ENCODE data around the gene KPNA3. TPM values are rescaled to one million over a fixed set of nuclear protein-coding genes. Genes with fewer than 3 reads are reported as not detected.
"Not testable (repeated sequence)": the region's sequence is repeated elsewhere in the genome, so short reads cannot be mapped to it uniquely, and the experiment has no call there.

The KPNA3 gene
- total RNA-seq, 1 donor from 2014 or later = 56.3 TPM

DNA sequence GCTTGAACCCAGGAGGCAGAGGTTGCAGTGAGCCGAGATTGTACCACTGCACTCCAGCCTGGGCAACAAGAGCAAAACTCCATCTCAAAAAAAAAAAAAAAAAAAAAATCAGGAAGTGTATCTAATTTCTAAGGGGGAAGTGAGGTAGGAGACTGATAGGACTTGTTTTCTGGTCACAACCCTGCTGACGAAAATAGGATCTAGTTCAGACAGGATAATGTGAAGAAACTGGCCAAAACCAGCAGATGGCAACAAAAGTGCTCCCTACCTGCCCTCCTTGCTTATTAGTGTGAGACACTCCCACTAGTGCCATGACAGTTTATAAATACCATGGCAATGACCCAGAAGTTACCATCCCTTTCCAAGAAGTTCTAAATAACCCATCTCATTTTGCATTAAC lies 36.0 kb upstream of the KPNA3 start:
- H3K27ac Mint-ChIP-seq = no peak overlapping the region
- peaks cover 2% of the 10 kb centered on the region for H3K4me1 Mint-ChIP-seq (ENCODE audit: low read depth)
- H3K36me3 Mint-ChIP-seq (ENCODE audit: insufficient read depth) = no peaks in the 10 kb centered on the region
- H3K27me3 Mint-ChIP-seq = peaks cover 6% of the 10 kb centered on the region
- H3K4me3 Mint-ChIP-seq (ENCODE audit: low read depth) = no peak overlapping the region
- no peak for DNase-seq (ENCODE audit: low spot score, unreplicated experiment)
- TF ChIP-seq, protein P1, sequence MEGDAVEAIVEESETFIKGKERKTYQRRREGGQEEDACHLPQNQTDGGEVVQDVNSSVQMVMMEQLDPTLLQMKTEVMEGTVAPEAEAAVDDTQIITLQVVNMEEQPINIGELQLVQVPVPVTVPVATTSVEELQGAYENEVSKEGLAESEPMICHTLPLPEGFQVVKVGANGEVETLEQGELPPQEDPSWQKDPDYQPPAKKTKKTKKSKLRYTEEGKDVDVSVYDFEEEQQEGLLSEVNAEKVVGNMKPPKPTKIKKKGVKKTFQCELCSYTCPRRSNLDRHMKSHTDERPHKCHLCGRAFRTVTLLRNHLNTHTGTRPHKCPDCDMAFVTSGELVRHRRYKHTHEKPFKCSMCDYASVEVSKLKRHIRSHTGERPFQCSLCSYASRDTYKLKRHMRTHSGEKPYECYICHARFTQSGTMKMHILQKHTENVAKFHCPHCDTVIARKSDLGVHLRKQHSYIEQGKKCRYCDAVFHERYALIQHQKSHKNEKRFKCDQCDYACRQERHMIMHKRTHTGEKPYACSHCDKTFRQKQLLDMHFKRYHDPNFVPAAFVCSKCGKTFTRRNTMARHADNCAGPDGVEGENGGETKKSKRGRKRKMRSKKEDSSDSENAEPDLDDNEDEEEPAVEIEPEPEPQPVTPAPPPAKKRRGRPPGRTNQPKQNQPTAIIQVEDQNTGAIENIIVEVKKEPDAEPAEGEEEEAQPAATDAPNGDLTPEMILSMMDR (IDR thresholded peaks at IDR 0.05; ENCODE audit: unreplicated experiment) = no peak
- peaks cover 5% of the 10 kb centered on the region for H3K9me3 Mint-ChIP-seq (ENCODE audit: low read depth)

DNA sequence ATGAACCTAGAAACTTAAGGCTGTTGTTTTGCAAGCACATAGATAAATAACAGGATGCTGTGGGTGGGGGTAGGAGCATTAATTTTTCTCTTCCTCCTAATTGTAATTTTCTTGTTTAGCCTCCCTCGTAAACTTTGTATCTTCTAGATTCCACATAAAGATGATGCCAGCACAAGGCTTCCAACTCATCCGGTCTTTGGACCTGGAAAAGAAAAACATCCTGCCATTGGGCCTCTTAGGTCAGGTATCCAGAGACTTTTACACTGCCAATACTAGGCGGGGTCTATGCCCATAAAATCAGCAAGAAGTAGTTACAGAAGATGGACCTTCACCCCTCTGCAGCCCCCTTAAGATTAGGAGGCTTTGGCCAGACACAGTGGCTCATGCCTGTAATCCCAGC lies 35.4 kb upstream of the KPNA3 start:
- peaks cover 5% of the 10 kb centered on the region for H3K9me3 Mint-ChIP-seq (ENCODE audit: low read depth)
- TF ChIP-seq, protein P1 (IDR thresholded peaks at IDR 0.05; ENCODE audit: unreplicated experiment) = no peak
- no peaks in the 10 kb centered on the region for H3K36me3 Mint-ChIP-seq (ENCODE audit: insufficient read depth)
- peaks cover 6% of the 10 kb centered on the region for H3K27me3 Mint-ChIP-seq
- no peak overlapping the region for H3K27ac Mint-ChIP-seq
- no peak overlapping the region for H3K4me3 Mint-ChIP-seq (ENCODE audit: low read depth)
- DNase-seq (ENCODE audit: low spot score, unreplicated experiment) = no peak
- H3K4me1 Mint-ChIP-seq (ENCODE audit: low read depth) = no peaks in the 10 kb centered on the region

DNA sequence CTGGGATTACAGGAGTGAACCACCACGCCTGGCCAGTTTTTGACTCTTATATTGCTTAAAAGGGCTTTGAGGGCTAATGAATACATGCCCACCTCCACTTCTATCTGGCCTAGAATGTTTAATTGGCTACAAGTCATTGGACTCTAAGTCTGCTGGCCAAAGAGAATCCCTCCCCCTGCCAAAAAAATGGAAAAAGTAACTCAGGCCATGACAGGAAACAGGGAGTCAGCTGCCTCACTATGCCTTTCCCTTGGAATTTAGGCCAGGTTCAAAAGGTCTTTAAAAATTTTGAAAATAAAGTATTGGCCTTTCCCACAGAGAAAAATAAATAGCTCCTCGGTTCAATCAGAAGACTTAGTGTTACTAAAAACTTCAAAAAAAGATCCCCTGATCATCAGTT lies 34.9 kb upstream of the KPNA3 start:
- Mint-ChIP-seq H3K4me1 (ENCODE audit: low read depth) (no peaks in the 10 kb centered on the region), H3K27ac (no peak overlapping the region), H3K4me3 (ENCODE audit: low read depth) (no peak overlapping the region), H3K9me3 (ENCODE audit: low read depth) (peaks cover 5% of the 10 kb centered on the region), H3K36me3 (ENCODE audit: insufficient read depth) (no peaks in the 10 kb centered on the region), H3K27me3 (peaks cover 6% of the 10 kb centered on the region)
- TF ChIP-seq, protein P1 (IDR thresholded peaks at IDR 0.05; ENCODE audit: unreplicated experiment) = no peak
- DNase-seq (ENCODE audit: low spot score, unreplicated experiment) = no peak

DNA sequence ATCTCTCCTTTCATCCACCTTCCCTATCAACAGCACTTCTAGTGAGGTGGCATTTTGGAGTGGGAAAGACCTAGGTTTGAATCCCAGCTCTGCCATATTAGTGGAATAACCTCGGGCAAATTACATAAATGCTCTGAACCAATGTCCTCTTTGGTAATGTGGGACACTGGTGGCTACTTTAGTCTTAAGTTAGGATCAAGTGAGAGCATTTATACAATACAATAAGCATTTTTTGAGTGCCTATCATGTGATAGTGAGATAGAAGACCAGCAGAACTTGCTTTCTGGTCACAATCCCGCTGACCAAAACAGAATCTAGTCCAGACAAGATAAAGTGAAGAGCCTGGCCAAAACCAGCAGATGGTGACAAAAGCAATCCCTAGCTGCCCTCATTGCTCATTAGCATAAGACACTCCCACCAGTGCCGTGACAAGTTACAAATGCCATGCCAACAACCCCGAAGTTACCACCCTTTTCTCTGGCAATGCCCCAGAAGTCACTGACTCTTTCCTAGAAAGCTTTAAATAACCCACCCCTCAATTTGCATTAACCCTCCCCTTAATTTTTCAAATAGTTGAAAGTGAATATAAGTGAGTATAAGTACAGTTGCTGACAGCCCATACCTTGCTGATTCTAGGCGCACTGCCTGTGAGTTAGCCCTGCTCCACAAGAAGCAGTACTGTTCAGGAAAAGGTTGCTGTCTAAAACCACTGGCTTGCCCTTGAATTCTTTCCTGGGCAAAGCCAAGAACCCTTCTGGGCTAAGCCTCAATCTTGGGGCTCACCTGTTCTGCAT lies 28.9 kb upstream of the KPNA3 start:
- no peak overlapping the region for H3K27ac Mint-ChIP-seq
- peaks cover 9% of the 10 kb centered on the region for H3K4me1 Mint-ChIP-seq (ENCODE audit: low read depth)
- TF ChIP-seq, protein P1 (IDR thresholded peaks at IDR 0.05; ENCODE audit: unreplicated experiment) = no peak
- H3K9me3 Mint-ChIP-seq (ENCODE audit: low read depth) = peaks cover 6% of the 10 kb centered on the region
- no peaks in the 10 kb centered on the region for H3K27me3 Mint-ChIP-seq
- H3K36me3 Mint-ChIP-seq (ENCODE audit: insufficient read depth) = no peaks in the 10 kb centered on the region
- DNase-seq (ENCODE audit: low spot score, unreplicated experiment) = no peak
- no peak overlapping the region for H3K4me3 Mint-ChIP-seq (ENCODE audit: low read depth)

DNA sequence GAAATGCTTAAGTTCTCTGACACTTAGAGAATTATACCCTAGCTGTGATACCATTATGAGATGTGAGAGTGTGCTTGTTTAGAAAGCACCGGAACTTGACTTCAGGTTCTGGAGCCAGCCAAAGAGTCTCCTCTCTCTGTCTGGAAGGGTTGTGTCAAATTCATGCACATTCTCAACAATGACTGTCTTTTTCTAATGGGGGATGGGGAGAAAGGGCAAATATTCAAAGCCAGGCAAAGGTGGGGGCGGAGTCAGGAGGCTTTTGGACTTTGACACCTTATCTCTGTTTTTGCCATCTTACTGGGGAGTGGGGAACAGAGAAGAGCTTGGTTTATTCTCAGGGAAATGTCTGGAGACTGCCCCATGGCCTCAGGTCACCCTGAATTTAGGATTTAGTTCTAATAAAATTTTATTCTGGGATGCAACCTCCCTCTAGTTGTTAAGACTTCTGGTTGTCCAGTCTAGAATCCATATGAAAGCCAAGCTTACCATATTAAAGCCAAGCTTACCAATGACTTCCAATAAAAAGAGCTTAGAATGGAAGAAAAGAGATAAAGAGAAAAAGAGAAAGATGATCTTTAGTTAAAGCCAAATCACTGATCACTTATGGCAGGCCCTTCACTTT lies 28.2 kb upstream of the KPNA3 start:
- H3K4me3 Mint-ChIP-seq (ENCODE audit: low read depth) = no peak overlapping the region
- H3K4me1 Mint-ChIP-seq (ENCODE audit: low read depth) = peaks cover 9% of the 10 kb centered on the region
- no peak overlapping the region for H3K27ac Mint-ChIP-seq
- no peaks in the 10 kb centered on the region for H3K36me3 Mint-ChIP-seq (ENCODE audit: insufficient read depth)
- H3K27me3 Mint-ChIP-seq = no peaks in the 10 kb centered on the region
- H3K9me3 Mint-ChIP-seq (ENCODE audit: low read depth) = peaks cover 6% of the 10 kb centered on the region
- DNase-seq (ENCODE audit: low spot score, unreplicated experiment) = no peak
- TF ChIP-seq, protein P1 (IDR thresholded peaks at IDR 0.05; ENCODE audit: unreplicated experiment) = no peak

DNA sequence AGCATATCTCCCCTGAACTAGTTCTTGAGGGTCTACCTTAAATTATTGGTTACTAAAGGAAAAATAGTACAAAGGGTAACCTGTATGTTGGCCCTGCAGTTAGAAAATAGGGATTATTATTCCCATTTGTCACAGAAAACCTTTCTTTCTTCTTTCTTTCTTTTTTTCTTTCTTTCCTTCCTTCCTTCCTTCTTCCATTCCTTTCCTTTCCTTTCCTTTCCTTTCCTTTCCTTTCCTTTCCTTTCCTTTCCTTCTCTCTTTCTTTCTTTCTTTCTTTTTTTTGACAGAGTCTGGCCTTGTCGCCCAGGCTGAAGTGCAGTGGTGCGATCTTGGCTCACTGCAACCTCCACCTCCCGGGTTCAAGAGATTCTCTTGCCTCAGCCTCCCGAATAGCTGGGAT lies 23.6 kb upstream of the KPNA3 start:
- not testable (repeated sequence) for H3K4me3 Mint-ChIP-seq (ENCODE audit: low read depth); H3K27me3 Mint-ChIP-seq; H3K36me3 Mint-ChIP-seq (ENCODE audit: insufficient read depth); DNase-seq (ENCODE audit: low spot score, unreplicated experiment); H3K27ac Mint-ChIP-seq; H3K9me3 Mint-ChIP-seq (ENCODE audit: low read depth)
- peaks cover 30% of the 10 kb centered on the region for H3K4me1 Mint-ChIP-seq (ENCODE audit: low read depth)

Measured in progenitor cell of endocrine pancreas (in vitro differentiated cells).